ENCODE measurements around the gene SLC44A4.
"Not testable (repeated sequence)": the region's sequence is repeated elsewhere in the genome, so short reads cannot be mapped to it uniquely, and the experiment has no call there.

The SLC44A4 gene

DNA sequence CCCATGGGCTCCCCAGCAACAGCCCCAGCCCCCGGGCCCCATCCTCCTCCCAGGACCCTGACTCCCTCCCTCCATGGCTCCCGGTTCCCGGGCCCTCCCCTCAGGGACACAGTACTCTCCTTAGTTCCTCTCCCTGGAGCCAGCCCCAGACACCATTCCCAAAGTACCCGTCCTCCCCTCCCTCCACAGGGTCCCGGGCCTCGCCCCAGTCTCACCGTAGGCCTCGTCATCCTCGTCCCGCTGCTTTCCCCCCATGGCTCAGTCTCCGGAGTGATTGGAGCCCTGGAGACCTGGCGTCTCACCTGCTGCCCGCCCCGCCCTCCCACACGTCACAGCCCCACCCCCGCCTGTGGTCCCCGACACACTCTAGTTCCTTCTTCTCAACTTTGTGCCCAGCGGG lies at the start of gene SLC44A4:
SLC44A4 (minus strand) TSS at position 272 of the 400 bp plus-strand sequence; CDS start at position 255, 17 bp downstream.
- no peak for DNase-seq

DNA sequence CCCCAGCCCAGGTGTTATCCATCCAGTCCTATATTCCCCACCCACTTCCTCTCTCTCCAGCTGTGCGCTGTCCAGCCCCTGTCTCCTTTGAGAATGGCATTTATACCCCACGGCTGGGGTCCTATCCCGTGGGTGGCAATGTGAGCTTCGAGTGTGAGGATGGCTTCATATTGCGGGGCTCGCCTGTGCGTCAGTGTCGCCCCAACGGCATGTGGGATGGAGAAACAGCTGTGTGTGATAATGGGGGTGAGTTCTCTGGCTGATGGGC lies 49.8 kb upstream of the SLC44A4 start:
- no peak for DNase-seq

DNA sequence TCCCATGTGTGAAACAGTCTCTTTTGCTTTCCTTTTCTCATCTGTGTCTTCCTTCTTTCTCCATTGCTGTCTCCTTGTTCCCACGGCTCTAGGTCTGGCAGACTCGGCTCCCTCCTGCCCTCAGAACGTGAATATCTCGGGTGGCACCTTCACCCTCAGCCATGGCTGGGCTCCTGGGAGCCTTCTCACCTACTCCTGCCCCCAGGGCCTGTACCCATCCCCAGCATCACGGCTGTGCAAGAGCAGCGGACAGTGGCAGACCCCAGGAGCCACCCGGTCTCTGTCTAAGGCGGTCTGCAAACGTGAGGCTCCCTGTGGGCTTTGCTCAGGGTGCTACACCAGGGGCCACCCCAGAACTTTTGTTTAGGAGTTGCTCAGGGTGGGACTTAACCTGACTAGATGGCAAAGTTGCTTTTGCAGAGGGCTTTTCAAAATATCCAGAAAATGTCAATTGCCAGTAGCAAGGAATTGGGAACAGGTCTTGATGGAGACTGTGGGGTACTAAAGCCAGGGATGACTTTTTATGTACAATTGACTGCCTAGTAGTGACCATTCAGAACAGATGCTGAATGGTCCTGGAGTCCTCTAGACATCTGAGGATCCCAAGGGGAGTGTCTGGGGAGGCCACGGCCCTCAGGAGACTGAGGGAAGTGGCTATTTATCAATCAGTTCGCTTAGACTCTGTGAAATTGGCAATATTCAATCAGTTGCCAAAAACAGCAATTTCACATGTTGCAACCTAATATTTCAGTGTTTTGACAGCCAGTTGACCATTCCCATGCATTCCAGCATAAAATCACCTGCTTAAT lies 49.3 kb upstream of the SLC44A4 start:
- DNase-seq: no peak

- DNase-seq: no peak
Measured at GRCh38 chr6:31927242-31927862, 48.6 kb upstream of the SLC44A4 start, which contains the start of gene C2. Gene C2 (plus strand): TSS chr6:31927717. CDS start chr6:31927753, 36 bp downstream.

DNA sequence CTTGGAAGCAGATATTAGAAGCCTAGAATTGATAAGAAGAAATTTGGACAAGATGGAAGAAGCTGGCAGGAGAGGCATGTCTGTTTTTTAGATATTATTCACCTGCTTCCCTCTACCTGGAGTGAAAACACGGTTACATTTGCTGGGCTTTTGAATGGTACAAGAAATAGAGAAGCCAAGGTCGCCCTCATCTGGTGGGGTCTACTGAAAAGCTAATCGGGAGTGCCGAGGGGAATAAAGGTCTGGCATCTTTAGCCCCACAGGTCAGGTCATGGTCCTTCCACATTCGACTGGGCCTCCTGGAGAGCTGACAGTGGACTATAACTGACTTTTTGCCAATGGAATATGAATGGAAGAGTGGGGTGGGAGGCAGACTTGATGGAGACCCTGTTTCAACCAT lies 44.1 kb upstream of the SLC44A4 start:
- DNase-seq: no peak

DNA sequence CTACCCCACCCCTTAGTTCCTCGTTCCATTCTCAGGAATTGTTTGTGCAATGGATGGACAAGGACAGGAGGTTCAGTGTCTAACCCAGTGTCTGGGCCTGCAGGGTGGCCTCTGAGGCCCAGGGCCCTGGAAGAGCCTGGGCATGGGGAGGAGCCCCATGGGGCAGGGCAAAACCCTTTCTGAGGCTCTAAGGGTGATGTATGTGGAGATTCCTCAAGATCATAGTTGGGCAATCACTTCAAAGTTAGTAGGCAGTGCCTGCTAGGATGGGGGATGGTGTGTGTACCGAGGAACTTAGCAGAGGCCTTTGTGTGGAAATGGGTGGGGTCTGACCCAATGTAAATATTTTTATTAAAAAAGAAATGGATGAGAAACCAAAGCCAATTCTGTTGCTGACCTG lies 42.0 kb upstream of the SLC44A4 start:
- DNase-seq: no peak

DNA sequence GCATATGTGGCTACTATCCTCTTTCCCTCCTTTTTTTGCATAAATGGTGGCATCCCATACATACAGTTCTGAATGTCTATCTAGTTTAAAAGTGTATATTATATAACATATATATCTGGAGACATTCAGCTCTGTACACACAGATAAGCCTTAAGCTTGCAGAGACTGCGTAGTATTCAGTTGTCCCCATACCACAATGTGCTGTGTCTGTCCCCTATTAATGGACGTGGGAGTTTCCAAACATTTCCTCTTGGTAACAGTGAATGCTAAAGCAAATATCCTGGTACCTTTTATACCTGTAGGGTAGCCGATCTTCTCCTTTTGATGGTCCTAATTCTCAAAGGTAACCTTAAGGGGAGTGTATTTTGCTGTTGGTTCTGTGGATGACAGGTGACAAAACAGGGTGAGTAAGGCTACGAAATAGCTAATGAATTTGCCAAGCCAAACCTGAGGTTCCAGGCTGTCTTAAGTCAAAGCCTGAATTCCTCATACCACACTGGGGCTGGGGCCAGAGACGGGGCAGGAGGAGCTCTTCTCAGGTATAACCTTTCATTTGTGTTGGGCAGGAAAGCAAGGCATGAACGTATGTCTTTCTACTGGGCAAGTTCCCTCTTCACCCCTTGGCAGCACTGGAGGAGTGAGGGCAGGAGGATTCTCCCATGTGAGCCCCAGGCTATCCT lies 41.0 kb upstream of the SLC44A4 start:
- DNase-seq: no peak

DNA sequence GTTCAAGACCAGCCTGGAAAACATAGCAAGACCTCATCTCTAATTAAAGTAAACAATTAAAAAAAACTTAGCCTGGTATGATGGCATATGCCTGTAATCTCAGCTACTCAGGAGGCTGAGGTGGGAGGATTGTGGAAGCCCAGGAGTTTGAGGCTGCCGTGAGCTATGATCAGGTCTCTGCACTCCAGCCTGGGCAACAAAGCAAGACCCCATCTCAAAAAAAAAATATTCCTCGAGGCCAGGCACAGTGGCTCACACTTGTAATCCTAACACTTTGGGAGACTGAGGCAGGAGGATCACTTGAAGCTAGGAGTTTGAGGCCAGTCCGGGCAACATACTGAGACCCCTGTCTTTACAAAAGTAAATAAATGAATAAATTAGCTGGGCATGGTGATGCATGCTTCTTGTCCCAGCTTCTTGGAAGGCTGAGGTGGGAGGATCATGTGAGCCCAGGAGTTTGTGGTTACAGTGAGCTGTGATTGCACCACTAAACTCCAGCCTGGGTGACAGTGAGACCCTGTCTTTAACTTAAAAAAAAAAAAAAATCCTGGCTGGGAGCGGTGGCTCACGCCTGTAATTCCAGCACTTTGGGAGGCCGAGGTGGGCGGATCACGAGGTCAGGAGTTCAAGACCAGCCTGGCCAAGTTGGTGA lies 39.4 kb upstream of the SLC44A4 start:
- DNase-seq: no peak

GRCh38 chr6:31915756-31916155 lies 37.0 kb upstream of the SLC44A4 start:
- no peak for DNase-seq

DNA sequence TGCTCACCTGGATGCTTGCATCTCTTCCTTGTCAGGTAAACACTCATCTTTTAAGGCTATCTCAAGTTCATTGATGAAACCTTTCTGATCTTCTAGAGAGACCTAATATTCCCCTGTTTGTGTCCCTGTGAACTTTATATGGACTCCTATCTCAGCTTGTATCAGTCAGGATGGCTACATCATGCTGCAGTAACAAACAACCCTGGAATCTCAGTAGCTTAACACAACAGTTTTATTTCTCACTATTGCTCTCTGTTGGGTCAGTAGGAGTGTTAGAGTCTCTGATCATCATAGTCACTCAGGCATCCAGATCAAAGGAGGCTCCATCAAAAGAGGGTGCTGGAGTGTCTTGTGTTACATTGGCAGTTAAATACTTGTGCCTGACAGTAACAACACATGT lies 36.6 kb upstream of the SLC44A4 start:
- no peak for DNase-seq

GRCh38 chr6:31911826-31912585 lies 33.2 kb upstream of the SLC44A4 start:
- no peak for DNase-seq

GRCh38 chr6:31909298-31909697 lies 30.5 kb upstream of the SLC44A4 start:
- not testable (repeated sequence) for DNase-seq

GRCh38 chr6:31908791-31909190 lies 30.0 kb upstream of the SLC44A4 start:
- no peak for DNase-seq

- DNase-seq: not testable (repeated sequence)
Measured at GRCh38 chr6:31908255-31908654, 29.5 kb upstream of the SLC44A4 start.

DNA sequence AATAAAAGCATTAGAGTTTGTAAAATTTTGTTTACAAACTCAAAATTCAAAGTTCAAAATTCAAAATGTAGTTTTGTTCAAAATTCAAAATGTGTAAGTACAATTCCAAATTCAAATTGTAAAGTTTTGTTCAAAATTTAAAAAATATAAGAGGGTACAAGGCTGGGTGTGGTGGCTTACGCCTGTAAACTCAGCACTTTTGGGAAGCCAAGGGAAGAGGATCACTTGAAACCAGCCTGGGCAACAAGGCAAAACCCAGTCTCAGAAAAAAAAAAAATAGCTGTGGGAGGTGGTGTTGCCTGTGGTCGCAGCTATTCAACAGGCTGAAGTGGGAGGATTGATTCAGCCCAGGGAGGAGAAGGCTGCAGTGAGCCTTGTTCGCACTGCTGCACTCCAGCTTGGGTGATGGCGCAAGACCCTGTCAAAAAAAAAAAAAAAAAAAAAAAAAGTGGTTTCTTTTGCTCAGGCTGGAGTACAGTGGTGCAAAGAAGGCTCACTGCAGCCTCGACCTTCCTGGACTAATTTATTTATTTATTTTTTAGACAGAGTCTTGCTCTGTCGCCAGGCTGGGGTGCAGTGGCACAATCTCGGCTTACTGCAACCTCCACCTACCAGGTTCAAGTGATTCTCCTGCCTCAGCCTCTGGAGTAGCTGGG lies 28.5 kb upstream of the SLC44A4 start:
- no peak for DNase-seq

DNA sequence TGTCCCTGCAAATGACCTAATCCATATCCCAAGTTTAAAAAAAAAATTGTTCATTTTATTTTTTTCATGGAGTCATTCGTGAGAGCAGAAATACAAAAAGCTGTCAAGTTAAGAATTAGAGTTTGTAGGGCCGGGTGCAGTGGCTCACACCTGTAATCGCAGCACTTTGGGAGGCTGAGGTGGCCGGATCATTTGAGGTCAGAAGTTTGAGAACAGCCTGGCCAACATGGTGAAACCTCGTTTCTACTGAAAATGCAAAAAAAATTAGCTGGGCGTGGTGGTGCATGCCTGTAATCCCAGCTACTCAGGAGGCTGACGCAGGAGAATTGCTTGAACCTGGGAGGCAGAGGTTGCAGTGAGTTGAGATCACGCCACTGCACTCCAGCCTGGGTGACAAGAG lies 27.9 kb upstream of the SLC44A4 start:
- DNase-seq: not testable (repeated sequence)

- no peak for DNase-seq
Measured at GRCh38 chr6:31906122-31906521, 27.3 kb upstream of the SLC44A4 start.

DNA sequence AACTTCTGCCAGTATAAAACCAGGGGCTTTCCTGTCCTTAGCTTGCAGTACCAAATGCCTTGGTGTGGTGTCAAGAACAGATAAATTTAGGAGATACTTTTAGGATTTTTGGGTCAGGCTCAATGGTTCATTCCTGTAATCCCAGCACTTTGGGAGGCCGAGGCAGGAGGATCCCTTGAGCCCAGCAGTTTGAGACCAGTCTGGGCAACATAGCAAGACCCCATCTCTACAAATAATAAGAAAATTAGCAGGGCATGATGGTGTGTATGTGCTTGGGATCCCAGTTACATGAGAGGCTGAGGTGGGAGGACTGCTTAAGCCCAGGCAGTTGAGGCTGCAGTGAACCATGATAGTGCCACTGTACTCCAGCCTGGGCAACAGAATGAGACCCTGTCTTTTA lies 26.2 kb upstream of the SLC44A4 start:
- no peak for DNase-seq

- no peak for DNase-seq
Measured at GRCh38 chr6:31903957-31904356, 25.2 kb upstream of the SLC44A4 start.

- DNase-seq: peak; percentile 82
Measured at GRCh38 chr6:31901953-31902643, 23.3 kb upstream of the SLC44A4 start, which contains the start of gene ZBTB12. Gene ZBTB12 (minus strand): TSS chr6:31902086. CDS start chr6:31901305, 781 bp downstream.

DNA sequence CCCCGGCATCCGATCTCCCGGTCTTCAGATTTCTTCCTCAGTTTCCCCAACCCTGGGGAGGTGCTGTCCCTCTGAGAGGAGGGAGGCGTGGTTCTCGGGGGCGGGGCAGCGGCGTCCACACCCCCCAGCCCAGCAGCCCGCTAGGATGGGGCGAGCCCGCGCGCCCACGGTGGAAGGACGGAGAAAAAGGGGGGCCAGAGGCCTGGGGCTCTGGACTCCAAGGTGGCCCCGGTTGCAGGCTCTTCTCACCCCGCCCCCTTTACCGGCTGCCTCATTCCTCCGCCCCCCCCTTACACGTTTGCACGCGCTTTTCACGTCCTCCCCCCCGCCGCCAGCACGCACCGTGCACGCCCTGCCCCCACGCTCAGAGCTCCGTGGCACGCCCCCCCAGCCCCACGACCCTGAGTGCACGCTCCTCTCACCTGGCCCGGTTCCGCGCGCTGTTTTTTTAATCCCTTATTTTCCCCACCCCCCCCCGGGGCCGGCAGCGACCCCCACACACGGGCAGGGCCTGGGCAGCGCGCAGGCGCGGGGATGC lies 22.7 kb upstream of the SLC44A4 start:
- no peak for DNase-seq
